ENCODE results near the gene BCL2.

BCL2 gene

GRCh38 chr18:63299837-63300745 is 19.5 kb downstream of the BCL2 start:
- Histone ChIP-seq H3K4me1 (ENCODE audit: control insufficient read depth, insufficient read depth, low read length, poor library complexity, severe bottlenecking) (peaks cover 60% of the 10 kb centered on the region), H3K36me3 (ENCODE audit: control insufficient read depth, insufficient read depth, low read length) (peaks cover 30% of the 10 kb centered on the region), H3K4me3 (ENCODE audit: insufficient read depth, low read depth, low read length, poor library complexity, severe bottlenecking) (no peak overlapping the region), H3K27me3 (replicated peaks; ENCODE audit: control insufficient read depth, insufficient read depth, low read length, poor library complexity, severe bottlenecking) (no peaks in the 10 kb centered on the region), H3K9me3 (ENCODE audit: control insufficient read depth, low read length) (no peaks in the 10 kb centered on the region), H3K27ac (ENCODE audit: insufficient read depth, low read length, poor library complexity, severe bottlenecking) (peak overlapping the region; percentile 39)
- DNase-seq: no peak

GRCh38 chr18:63298400-63299365 is 20.9 kb downstream of the BCL2 start:
- Histone ChIP-seq H3K36me3 (ENCODE audit: control insufficient read depth, insufficient read depth, low read length) (peaks cover 34% of the 10 kb centered on the region), H3K4me3 (ENCODE audit: insufficient read depth, low read depth, low read length, poor library complexity, severe bottlenecking) (no peak overlapping the region), H3K9me3 (ENCODE audit: control insufficient read depth, low read length) (no peaks in the 10 kb centered on the region), H3K27me3 (replicated peaks; ENCODE audit: control insufficient read depth, insufficient read depth, low read length, poor library complexity, severe bottlenecking) (no peaks in the 10 kb centered on the region), H3K4me1 (ENCODE audit: control insufficient read depth, insufficient read depth, low read length, poor library complexity, severe bottlenecking) (peaks cover 62% of the 10 kb centered on the region), H3K27ac (ENCODE audit: insufficient read depth, low read length, poor library complexity, severe bottlenecking) (peak overlapping the region; percentile 39)
- DNase-seq: peak in 1 of 3 donors; percentile 26

- H3K9me3 ChIP-seq (ENCODE audit: control insufficient read depth, low read length): no peaks in the 10 kb centered on the region
- H3K4me3 ChIP-seq (ENCODE audit: insufficient read depth, low read depth, low read length, poor library complexity, severe bottlenecking): no peak overlapping the region
- no peak for DNase-seq
- no peaks in the 10 kb centered on the region for H3K27me3 ChIP-seq (replicated peaks; ENCODE audit: control insufficient read depth, insufficient read depth, low read length, poor library complexity, severe bottlenecking)
- H3K27ac ChIP-seq (ENCODE audit: insufficient read depth, low read length, poor library complexity, severe bottlenecking): peak overlapping the region; percentile 33
- peaks cover 62% of the 10 kb centered on the region for H3K4me1 ChIP-seq (ENCODE audit: control insufficient read depth, insufficient read depth, low read length, poor library complexity, severe bottlenecking)
- peaks cover 34% of the 10 kb centered on the region for H3K36me3 ChIP-seq (ENCODE audit: control insufficient read depth, insufficient read depth, low read length)
Measured at GRCh38 chr18:63297687-63298399, 21.7 kb downstream of the BCL2 start.

- Histone ChIP-seq H3K27ac (ENCODE audit: insufficient read depth, low read length, poor library complexity, severe bottlenecking) (no peak overlapping the region), H3K27me3 (replicated peaks; ENCODE audit: control insufficient read depth, insufficient read depth, low read length, poor library complexity, severe bottlenecking) (no peaks in the 10 kb centered on the region), H3K4me1 (ENCODE audit: control insufficient read depth, insufficient read depth, low read length, poor library complexity, severe bottlenecking) (peaks cover 65% of the 10 kb centered on the region), H3K36me3 (ENCODE audit: control insufficient read depth, insufficient read depth, low read length) (peaks cover 24% of the 10 kb centered on the region), H3K4me3 (ENCODE audit: insufficient read depth, low read depth, low read length, poor library complexity, severe bottlenecking) (no peak overlapping the region), H3K9me3 (ENCODE audit: control insufficient read depth, low read length) (no peaks in the 10 kb centered on the region)
- no peak for DNase-seq
Measured at GRCh38 chr18:63293935-63294334, 25.6 kb downstream of the BCL2 start.

GRCh38 chr18:63292831-63293683 is 26.5 kb downstream of the BCL2 start:
- no peaks in the 10 kb centered on the region for H3K27me3 ChIP-seq (replicated peaks; ENCODE audit: control insufficient read depth, insufficient read depth, low read length, poor library complexity, severe bottlenecking)
- H3K9me3 ChIP-seq (ENCODE audit: control insufficient read depth, low read length): no peaks in the 10 kb centered on the region
- H3K4me1 ChIP-seq (ENCODE audit: control insufficient read depth, insufficient read depth, low read length, poor library complexity, severe bottlenecking): peaks cover 61% of the 10 kb centered on the region
- H3K4me3 ChIP-seq (ENCODE audit: insufficient read depth, low read depth, low read length, poor library complexity, severe bottlenecking): peak overlapping the region; percentile 10
- H3K27ac ChIP-seq (ENCODE audit: insufficient read depth, low read length, poor library complexity, severe bottlenecking): peak overlapping the region; percentile 44
- peaks cover 20% of the 10 kb centered on the region for H3K36me3 ChIP-seq (ENCODE audit: control insufficient read depth, insufficient read depth, low read length)
- DNase-seq: no peak

- peaks cover 69% of the 10 kb centered on the region for H3K4me1 ChIP-seq (ENCODE audit: control insufficient read depth, insufficient read depth, low read length, poor library complexity, severe bottlenecking)
- peak overlapping the region; percentile 29 for H3K27ac ChIP-seq (ENCODE audit: insufficient read depth, low read length, poor library complexity, severe bottlenecking)
- H3K4me3 ChIP-seq (ENCODE audit: insufficient read depth, low read depth, low read length, poor library complexity, severe bottlenecking): peak overlapping the region; percentile 26
- H3K27me3 ChIP-seq (replicated peaks; ENCODE audit: control insufficient read depth, insufficient read depth, low read length, poor library complexity, severe bottlenecking): no peaks in the 10 kb centered on the region
- DNase-seq: no peak
- peaks cover 13% of the 10 kb centered on the region for H3K36me3 ChIP-seq (ENCODE audit: control insufficient read depth, insufficient read depth, low read length)
- H3K9me3 ChIP-seq (ENCODE audit: control insufficient read depth, low read length): no peaks in the 10 kb centered on the region
Measured at GRCh38 chr18:63291278-63291677, 28.3 kb downstream of the BCL2 start.

GRCh38 chr18:63290821-63291200 is 28.8 kb downstream of the BCL2 start:
- Histone ChIP-seq H3K27me3 (replicated peaks; ENCODE audit: control insufficient read depth, insufficient read depth, low read length, poor library complexity, severe bottlenecking) (no peaks in the 10 kb centered on the region), H3K4me3 (ENCODE audit: insufficient read depth, low read depth, low read length, poor library complexity, severe bottlenecking) (peak overlapping the region; percentile 26), H3K9me3 (ENCODE audit: control insufficient read depth, low read length) (no peaks in the 10 kb centered on the region), H3K27ac (ENCODE audit: insufficient read depth, low read length, poor library complexity, severe bottlenecking) (peak overlapping the region; percentile 29), H3K4me1 (ENCODE audit: control insufficient read depth, insufficient read depth, low read length, poor library complexity, severe bottlenecking) (peaks cover 71% of the 10 kb centered on the region), H3K36me3 (ENCODE audit: control insufficient read depth, insufficient read depth, low read length) (peaks cover 8% of the 10 kb centered on the region)
- DNase-seq: peak in 2 of 3 donors; percentile 16 to 26

- peaks cover 4% of the 10 kb centered on the region for H3K36me3 ChIP-seq (ENCODE audit: control insufficient read depth, insufficient read depth, low read length)
- H3K27me3 ChIP-seq (replicated peaks; ENCODE audit: control insufficient read depth, insufficient read depth, low read length, poor library complexity, severe bottlenecking): no peaks in the 10 kb centered on the region
- no peak for DNase-seq
- H3K4me1 ChIP-seq (ENCODE audit: control insufficient read depth, insufficient read depth, low read length, poor library complexity, severe bottlenecking): peaks cover 74% of the 10 kb centered on the region
- H3K4me3 ChIP-seq (ENCODE audit: insufficient read depth, low read depth, low read length, poor library complexity, severe bottlenecking): peak overlapping the region; percentile 26
- H3K27ac ChIP-seq (ENCODE audit: insufficient read depth, low read length, poor library complexity, severe bottlenecking): peak overlapping the region; percentile 42
- H3K9me3 ChIP-seq (ENCODE audit: control insufficient read depth, low read length): no peaks in the 10 kb centered on the region
Measured at GRCh38 chr18:63290166-63290820, 29.3 kb downstream of the BCL2 start.

All from effector memory CD4-positive, alpha-beta T cell (primary cell).